Fibroblast of villous mesenchyme (primary cell): ENCODE results near the gene AANAT. TPM values are rescaled to one million over a fixed set of nuclear protein-coding genes. Genes with fewer than 3 reads are reported as not detected.

Source experiments
- DNase-seq: peaks from one replicate; pipeline ENCODE4 v3.0.0-alpha.2; 2010; ENCODE audit warnings: low read depth
- H3K4me3 ChIP-seq: 2 replicates; pipeline ENCODE4 v1.5.1; 2011; ENCODE audit warnings: low read depth, mild to moderate bottlenecking, low read length
- total RNA-seq: library from RNA; depleted of rRNA; stranded (reverse); fragments of >200 nt; gene quantifications from 2 replicates; pipeline ENCODE4 v1.2.3, GENCODE V29; 2012
- TF ChIP-seq, protein P1 (sequence below): IDR thresholded peaks from 2 replicates; pipeline ENCODE4 v1.5.1; 2012; ENCODE audit warnings: low read depth, mild to moderate bottlenecking, low read length; ENCODE audit not compliant: insufficient read depth

The AANAT gene
- total RNA-seq, 1 donor, result not detected

DNA sequence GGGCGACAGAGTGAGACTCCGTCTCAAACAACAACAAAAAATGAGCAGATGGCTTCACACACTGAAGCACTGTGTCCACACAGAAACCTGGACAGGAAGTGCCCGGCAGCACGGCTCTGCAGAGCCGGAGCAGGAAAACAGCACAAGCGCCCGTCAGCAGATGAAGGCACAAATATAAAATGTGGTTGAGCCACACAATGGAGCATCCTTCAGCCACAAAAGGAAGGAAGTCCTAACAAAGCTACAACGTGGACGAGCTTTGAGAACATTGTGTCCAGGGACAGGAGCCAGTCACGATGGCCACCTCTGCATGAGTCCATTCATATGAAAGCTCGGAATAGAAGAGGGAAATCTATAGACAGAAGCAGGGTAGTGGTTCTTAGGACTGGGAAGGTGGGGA is 18.2 kb downstream of the AANAT start:
- no peak for DNase-seq
- TF ChIP-seq, protein P1, sequence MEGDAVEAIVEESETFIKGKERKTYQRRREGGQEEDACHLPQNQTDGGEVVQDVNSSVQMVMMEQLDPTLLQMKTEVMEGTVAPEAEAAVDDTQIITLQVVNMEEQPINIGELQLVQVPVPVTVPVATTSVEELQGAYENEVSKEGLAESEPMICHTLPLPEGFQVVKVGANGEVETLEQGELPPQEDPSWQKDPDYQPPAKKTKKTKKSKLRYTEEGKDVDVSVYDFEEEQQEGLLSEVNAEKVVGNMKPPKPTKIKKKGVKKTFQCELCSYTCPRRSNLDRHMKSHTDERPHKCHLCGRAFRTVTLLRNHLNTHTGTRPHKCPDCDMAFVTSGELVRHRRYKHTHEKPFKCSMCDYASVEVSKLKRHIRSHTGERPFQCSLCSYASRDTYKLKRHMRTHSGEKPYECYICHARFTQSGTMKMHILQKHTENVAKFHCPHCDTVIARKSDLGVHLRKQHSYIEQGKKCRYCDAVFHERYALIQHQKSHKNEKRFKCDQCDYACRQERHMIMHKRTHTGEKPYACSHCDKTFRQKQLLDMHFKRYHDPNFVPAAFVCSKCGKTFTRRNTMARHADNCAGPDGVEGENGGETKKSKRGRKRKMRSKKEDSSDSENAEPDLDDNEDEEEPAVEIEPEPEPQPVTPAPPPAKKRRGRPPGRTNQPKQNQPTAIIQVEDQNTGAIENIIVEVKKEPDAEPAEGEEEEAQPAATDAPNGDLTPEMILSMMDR, result no peak
- no peak overlapping the region for H3K4me3 ChIP-seq

DNA sequence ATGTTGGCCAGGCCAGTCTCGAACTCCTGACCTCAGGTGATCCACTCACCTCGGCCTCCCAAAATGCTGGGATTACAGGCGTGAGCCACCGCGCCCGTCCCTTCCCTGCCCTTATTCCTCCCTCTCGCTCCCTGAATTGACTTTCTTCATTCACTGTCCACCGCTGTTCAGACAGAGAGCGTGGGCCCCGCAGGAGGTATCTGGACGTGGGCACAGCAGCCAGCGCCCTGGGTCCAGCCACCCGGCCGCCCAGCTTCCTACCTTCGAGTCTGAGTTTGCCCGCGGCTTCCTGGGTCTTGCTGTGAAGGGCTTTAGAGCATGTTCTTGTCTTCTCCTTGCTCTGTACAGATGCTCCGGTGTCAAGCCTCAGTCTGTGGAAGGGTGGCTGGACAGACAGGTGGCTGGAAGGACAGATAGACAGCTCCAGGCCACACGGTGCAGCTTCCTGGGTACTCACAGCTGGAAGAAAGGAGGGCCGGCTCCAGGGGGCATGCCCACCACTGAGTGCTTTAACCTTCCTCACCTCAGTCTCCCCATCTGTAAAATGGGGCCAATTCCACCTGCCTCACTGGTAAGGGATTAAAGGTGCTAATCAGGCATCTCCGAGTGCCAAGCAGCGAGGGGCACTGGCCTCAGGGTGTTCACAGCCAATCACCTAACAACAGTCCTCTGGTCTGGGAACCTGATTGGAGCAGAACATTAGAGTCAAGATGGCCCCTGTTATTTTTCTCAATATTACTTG is 20.2 kb downstream of the AANAT start:
- no peak overlapping the region for H3K4me3 ChIP-seq
- DNase-seq, result no peak
- TF ChIP-seq, protein P1, result no peak

DNA sequence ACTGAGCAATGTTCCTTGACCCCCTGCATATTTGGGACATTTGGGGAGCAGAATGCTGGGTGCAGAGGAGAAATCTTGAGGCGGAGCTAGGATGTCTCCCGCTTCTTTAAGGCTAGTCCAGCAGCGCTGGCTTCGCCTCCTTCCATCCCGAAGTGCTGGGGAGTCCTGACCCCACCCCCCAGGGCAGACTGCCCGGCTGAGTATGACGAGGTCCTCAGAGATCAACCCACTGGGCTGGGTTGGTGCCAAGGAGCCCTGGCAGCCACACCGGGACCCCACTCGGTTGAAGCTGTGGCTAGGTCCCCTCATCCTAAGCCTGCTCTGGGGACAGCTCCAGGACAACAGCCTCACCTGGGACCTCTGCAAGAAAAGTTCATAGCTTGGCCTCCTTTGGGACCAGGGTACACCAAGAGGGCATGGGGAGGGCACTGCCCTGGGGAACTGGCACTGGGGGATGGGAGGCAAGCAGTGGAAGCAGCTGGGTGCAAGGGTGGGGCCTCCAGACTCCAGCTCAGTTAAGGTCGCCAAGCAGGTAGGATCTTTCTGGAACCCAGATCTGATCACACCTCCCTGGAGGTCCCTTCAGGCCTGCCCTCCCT is 22.8 kb downstream of the AANAT start:
- TF ChIP-seq, protein P1, result no peak
- DNase-seq, result no peak
- no peak overlapping the region for H3K4me3 ChIP-seq

DNA sequence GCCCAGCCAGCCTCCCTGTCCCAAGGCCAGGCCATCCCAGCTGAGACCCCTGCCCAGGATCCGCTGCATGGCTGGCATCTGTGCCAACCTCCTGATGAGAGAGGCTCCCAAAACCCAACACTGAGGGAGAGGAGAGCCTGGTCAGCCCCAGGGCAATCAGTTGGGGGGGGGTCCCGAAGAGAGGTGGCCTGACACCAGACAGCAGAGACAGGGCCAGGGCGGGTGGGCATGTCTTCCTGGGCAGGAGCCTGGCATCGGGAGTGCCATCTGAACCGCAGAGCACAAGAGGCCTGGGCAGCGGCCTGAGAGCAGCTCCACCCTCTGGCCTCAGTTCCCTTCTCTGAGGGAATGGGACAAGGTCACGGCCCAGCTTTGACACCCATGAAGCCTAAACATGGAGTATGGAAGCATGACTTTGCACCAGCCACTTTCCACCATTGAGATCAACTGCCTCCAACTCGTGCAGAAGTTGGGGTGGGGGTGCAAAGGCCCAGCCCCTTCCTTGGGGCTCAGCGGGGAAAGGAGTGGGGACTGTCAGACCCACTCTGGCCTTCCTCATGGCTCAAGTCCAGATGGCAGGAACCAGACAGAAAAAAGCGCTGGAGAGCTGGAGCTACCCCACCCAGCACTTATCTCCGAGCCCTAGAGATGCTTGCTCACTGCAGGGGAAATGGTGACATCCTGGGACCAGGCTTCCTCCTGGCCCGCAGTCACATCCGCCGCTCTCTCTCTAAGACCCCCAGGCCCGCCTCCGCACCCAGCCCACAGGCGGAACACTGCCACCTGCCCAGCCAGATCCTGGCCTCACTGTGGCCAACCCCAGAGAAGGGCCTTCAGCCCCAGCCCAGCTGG is 24.1 kb downstream of the AANAT start:
- no peak for DNase-seq
- TF ChIP-seq, protein P1, result no peak
- H3K4me3 ChIP-seq, result no peak overlapping the region

DNA sequence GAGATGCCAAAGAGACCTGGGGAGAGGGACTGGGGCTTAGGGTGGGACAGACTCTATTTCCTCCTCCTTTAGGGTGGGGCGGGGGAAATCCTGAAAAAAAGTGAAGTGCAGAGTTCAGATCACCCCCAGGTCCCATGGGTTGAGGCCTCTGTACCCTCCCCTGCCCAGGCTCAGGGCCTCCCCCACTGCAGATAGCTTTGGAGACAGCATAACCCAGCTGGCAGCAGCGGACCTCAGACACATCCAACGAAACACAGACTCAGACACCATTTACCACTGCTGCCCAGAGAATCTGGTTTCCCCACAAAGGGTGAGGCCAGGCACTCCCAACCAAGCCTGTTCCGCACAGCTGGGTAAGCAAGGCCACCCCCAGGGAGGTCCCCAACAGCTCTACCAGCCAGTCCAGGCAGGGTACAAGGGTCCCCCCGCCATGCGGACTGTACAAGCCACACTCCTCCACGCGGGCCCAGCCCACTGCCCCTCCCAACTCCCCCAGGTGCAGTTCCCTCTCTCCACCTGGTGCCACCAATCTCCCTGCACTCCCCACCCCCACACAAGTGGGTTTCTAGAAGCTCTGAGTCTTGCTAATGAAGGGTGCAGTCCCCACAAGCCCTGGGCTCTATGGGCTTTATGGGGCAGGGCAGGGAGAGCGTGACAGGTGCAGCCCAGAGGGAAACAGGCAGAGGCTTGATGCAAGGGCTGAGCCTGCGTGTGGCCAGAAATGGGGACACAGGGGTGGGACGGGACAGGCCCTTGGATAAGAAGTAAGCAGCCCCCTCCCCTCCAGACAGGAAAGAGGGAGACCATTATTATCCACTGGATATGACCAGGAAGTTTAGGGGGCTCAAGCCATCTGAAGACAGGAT is 25.0 kb downstream of the AANAT start:
- peak overlapping the region; percentile 21 for H3K4me3 ChIP-seq
- TF ChIP-seq, protein P1, result no peak
- no peak for DNase-seq

DNA sequence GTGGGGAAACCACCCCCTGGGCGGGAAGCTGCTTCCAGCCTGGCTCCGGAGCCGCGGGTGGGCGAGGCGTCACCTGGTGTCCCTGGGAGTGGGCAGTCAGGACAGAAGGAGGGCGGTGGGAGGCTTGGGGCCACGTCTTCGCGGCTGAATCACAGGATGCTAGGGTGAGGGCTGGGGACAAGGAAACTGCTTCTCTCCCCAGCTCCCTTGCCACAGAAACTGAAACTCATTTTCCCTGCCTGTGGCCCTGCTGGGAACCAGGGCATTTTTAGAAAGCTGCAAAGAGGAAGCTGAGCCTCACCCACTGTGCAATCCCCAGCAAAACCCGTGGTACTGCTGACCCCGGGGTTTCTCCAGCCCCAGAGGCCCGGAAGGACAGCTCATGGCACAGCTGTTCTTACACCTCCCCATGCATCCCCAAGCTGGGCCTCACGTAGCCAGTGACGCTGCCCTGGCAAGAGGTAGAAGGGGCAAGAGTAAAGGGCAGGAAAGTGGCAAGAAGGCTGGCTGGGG is 25.6 kb downstream of the AANAT start:
- peak overlapping the region; percentile 21 for H3K4me3 ChIP-seq
- DNase-seq, result peak; percentile 94
- TF ChIP-seq, protein P1, result no peak
